GM18868 (cell line): Measurements from ENCODE around the gene ENTPD7.
A peak's percentile ranks its signal among the peaks of the same experiment; 100 is the strongest.
"Not testable (repeated sequence)": the region's sequence is repeated elsewhere in the genome, so short reads cannot be mapped to it uniquely, and the experiment has no call there.

ENCODE experiments used
- ATAC-seq: cut with Tn5 transposase; IDR thresholded peaks from one replicate; pipeline ENCODE4 v1.9.1; 2021; ENCODE audit warnings: mild to moderate bottlenecking, moderate library complexity; ENCODE audit not compliant: unreplicated experiment

Gene ENTPD7

GRCh38 chr10:99659031-99659867, at the start of gene ENTPD7:
Gene ENTPD7, plus strand, starts transcription at chr10:99659509. Its CDS starts 448 bp downstream, at chr10:99659957.
- ATAC-seq = peak; percentile 99

- ATAC-seq = no peak
Observed at GRCh38 chr10:99610221-99610620, 49.1 kb upstream of the ENTPD7 start.

- ATAC-seq = no peak
Observed at GRCh38 chr10:99611326-99611725, 48.0 kb upstream of the ENTPD7 start.

GRCh38 chr10:99612167-99612831, 47.0 kb upstream of the ENTPD7 start:
- ATAC-seq = no peak

GRCh38 chr10:99615426-99615825, 43.9 kb upstream of the ENTPD7 start:
- no peak for ATAC-seq

GRCh38 chr10:99617696-99618095, 41.6 kb upstream of the ENTPD7 start:
- ATAC-seq = no peak

- no peak for ATAC-seq
Observed at GRCh38 chr10:99619090-99619800, 40.1 kb upstream of the ENTPD7 start.

- peak; percentile 80 for ATAC-seq
Observed at GRCh38 chr10:99619851-99620710, 39.2 kb upstream of the ENTPD7 start, which contains the start of gene SLC25A28. Gene SLC25A28, minus strand, starts transcription at chr10:99620439. Its CDS starts 104 bp downstream, at chr10:99620335.

GRCh38 chr10:99620711-99621453, 38.4 kb upstream of the ENTPD7 start:
- ATAC-seq = peak; percentile 86

GRCh38 chr10:99621454-99622251, 37.7 kb upstream of the ENTPD7 start:
- no peak for ATAC-seq

- no peak for ATAC-seq
Observed at GRCh38 chr10:99623919-99624318, 35.4 kb upstream of the ENTPD7 start.

GRCh38 chr10:99625124-99625523, 34.2 kb upstream of the ENTPD7 start:
- ATAC-seq = not testable (repeated sequence)

- no peak for ATAC-seq
Observed at GRCh38 chr10:99628923-99629624, 30.2 kb upstream of the ENTPD7 start.

- ATAC-seq = peak; percentile 97
Observed at GRCh38 chr10:99629625-99629978, 29.7 kb upstream of the ENTPD7 start.

- no peak for ATAC-seq
Observed at GRCh38 chr10:99630433-99630832, 28.9 kb upstream of the ENTPD7 start.

- no peak for ATAC-seq
Observed at GRCh38 chr10:99630991-99631390, 28.3 kb upstream of the ENTPD7 start.

- ATAC-seq = no peak
Observed at GRCh38 chr10:99631496-99631895, 27.8 kb upstream of the ENTPD7 start.

- no peak for ATAC-seq
Observed at GRCh38 chr10:99633832-99634231, 25.5 kb upstream of the ENTPD7 start.
